GM21529 (cell line): ENCODE results near the gene XKR7.

Experiments used
- ATAC-seq: cut with Tn5 transposase; IDR thresholded peaks from one replicate; pipeline ENCODE4 v1.9.1; 2021; ENCODE audit not compliant: unreplicated experiment

Gene XKR7

DNA sequence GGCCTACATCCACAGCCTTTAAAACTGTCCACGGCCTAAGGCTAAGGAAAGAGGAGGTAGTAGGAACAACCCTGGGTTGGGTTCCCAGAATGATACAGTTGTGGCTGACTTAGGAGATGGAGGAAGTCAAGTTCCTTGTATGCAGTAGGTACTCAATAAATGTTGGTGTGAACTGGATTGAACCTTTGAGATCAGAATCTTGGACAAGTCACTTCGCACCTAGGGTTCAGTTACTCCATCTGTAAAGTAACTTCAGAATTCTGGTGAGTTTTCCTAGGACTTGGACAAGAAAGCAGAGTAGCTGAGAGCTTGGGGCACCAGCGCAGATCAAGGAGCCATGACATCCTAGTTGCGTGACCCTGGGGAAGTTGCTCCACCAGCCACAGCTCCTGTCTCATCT lies 9.1 kb downstream of the XKR7 start:
- no peak for ATAC-seq

DNA sequence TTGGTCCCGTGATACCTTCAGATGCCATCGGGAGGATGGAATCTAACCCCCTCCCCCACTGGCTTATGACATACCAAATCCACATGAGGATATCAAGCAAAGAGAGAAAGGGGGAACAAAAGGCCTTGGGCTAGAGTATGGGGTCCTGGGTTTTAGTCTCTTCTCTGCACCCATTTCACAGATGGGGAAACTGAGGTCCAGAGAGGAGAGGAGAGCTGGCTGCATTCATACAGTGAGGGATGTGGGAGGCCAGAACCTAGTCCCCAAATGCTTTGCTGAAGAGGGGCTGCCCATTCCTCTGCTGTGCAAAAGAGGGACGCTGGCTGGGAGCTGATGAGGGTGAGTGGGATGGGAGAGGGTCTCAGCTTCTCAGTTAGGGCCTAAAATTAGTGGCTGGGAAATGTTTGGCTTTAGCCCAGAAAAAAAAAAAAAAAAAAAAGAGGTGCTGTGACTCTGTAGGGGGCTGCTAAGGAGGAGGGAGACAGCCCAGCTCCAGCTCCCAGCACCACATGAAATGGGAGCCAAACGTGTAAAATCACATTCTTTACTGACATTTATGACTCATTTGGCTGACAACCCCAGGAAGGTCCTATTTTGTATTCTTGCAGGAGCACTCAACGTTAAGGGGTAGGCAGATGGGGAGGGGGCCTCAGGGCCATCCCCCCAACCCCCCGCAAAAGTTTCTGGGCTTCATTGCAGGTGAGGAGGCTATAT lies 11.9 kb downstream of the XKR7 start:
- ATAC-seq = no peak

- ATAC-seq = no peak
Observed at GRCh38 chr20:31981784-31982183, 13.8 kb downstream of the XKR7 start.

DNA sequence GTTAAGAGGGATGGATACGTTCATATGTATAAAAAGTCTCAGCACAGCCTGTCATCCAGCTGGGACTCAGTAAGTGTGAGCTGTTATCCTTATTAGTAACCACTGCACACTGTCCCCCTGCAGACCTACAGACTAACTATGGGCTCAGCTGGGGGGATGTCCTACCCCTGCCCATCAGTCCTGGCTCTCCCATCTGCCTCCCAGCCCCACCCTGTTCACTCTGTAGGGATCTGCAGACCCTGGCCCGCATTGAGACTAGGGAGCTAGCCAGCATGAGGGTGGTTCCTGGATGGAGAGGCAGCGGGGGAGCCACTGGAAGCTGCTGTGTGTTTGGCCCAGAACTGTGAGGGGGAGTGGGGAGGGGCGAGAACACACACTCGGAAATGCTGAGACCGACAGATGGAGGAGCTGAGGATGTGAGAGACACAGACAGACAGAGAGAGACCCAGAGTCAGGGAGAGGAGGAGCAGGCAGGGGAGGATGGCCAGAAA lies 17.1 kb downstream of the XKR7 start:
- ATAC-seq = no peak

DNA sequence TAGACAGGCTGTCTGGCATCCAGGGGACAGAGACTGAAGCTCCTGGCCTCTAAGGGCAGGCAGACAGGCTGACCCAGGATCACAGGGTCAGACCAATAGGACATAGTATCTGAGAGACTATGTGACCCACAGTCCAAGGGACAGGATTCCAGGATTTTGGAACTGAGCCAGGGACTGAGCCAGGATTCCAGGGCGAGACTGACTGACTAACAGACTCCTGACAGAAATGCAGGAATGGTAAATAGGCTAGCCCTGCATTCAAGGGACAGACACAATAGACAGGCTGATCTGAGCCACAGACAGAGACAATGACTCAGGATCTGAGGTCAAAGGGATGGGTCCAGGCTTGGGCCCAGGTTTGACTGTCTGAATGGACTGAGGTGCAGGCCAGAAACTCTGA lies 19.8 kb downstream of the XKR7 start:
- ATAC-seq = no peak

GRCh38 chr20:31988430-31989015 lies 20.6 kb downstream of the XKR7 start:
- ATAC-seq = no peak

- ATAC-seq = no peak
Observed at GRCh38 chr20:31989030-31989645, 21.2 kb downstream of the XKR7 start.

DNA sequence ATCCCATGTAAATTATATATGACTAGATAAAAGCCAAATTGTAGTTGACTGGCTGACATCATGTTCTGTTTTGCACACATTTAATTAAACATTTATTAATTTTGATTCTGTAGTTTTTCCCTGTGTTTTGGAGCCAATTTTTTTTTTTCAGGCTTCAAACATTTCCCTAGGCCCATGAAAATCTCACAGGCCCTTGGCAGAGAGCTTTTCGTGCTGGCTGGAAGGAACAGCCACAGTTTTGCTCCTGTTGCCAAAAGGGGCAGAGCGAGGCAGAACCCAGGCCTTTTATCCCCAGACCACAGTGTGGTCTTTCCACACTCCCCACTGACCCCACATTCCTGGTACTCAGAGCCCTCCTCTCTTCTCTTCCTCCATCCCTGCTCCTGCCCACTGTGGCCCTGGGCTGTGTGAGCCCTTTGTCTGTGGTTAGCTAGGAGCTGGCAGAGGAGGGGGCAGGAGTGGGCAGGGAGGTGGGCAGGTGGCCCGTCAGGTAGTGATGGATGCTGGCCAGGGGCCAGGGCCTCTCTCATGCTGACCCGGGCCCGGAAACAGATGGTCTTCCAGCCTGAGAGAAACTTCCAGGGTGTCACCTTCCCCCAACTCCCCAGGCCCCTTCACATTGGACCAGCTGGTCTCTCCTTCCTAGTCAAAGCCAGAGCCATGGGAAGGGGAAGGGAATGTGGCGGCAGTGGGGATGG lies 22.8 kb downstream of the XKR7 start:
- ATAC-seq = no peak

GRCh38 chr20:31991339-31991705 lies 23.4 kb downstream of the XKR7 start:
- no peak for ATAC-seq

DNA sequence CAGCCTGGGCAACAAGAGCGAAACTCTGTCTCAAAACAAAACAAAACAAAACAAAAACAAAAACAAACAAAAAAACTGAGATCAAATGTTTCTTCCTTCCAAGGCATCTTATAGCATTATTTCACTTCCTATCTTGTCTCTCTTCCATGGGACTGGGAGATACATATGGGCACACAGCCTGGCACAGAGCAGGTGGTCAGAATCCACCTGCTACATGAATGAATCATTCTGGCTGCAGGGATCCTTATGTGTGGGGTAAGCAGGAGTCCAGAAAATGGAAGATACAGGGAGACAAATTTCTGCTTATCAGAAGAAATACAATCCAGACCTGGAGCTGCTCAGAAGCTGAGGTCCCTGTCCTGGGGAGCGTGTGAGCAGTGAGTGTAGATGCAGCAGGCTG lies 24.1 kb downstream of the XKR7 start:
- ATAC-seq = no peak

GRCh38 chr20:31996996-31997395 lies 29.0 kb downstream of the XKR7 start:
- no peak for ATAC-seq

DNA sequence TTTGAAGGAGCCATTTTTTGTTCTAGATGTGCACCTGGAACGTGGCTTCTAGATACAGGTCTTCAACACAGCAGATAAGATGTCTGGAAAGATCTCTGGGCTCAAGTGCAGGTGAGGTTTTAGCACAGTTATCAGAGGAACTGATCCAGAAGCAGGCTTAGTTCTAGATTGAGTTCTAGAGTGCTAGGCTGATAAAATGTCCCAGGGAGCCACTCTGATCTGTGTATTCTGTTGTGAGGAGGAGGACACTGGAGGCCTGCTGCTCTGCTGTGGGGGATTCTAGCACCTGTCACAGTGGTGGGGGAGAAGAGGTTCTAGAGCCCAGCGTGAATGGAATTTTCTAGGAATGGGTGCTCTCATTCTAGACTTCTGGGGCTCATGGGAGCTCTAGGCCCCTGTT lies 30.3 kb downstream of the XKR7 start:
- ATAC-seq = no peak

DNA sequence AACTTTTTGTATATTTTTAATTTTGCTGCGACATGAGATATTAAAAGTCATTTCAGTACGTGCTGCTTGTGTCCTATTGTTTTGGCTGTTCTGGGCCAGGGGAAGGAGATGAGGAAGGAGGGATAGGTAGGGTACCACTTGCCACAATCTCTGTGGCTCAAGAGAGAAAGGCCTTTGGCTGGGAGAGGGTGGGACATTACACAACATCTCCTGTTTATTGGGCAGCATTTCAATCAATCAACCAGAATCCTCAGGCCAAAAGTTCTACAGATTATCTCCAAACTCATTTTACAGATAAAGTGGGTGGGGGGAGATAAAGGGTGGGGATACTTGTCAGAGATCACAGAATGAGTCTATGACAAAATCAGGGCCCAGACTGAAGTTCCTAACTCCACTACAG lies 35.4 kb downstream of the XKR7 start:
- no peak for ATAC-seq

GRCh38 chr20:32004963-32005362 lies 37.0 kb downstream of the XKR7 start:
- no peak for ATAC-seq

GRCh38 chr20:32006053-32006452 lies 38.1 kb downstream of the XKR7 start:
- ATAC-seq = no peak

DNA sequence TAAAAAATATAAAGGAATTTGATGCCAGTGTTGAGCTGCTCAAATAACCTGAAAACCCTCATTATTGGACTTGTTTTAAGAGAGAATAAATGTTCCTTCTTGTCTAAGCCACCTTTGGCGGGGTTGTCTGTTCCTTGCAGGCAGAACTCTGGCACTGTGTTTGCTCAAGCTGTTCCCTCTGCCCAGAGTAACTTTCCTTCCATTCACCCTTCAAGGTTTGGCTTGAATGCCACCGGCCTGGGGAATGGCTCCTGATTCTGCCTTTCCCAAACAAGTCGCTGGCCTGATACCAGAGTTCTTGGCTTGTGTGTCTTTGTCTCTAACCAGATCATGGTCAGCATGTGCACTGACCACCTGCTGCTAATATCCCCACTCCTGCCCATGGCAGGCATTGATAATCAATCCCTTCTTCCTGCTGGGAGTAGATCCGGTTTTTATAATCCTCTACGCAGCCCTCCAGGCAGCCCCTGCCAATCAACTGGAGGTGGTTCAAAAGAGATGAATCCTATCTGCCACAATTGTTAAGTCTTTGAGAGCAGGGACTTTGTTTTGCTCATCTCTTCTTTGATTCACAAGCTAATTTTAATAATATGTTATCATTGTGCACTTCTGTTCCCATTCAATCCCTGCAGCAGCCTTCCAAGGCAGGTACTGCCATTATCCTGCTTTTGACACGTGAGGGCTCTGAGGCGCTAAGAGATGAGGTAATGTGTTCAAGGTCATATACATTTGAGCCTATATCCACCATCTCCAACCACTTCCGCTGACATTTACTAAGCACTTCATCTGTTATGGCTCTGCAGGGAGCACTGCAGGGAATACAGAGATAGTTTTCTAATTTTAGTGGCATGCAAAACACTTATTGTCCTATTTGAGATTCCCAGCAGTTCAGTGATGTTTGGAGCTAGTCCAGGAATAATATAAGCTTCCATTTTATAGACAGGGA lies 39.2 kb downstream of the XKR7 start:
- ATAC-seq = no peak

- no peak for ATAC-seq
Observed at GRCh38 chr20:32007787-32008616, 40.1 kb downstream of the XKR7 start.

GRCh38 chr20:32009564-32009963 lies 41.6 kb downstream of the XKR7 start:
- ATAC-seq = no peak

- ATAC-seq = no peak
Observed at GRCh38 chr20:32010101-32010500, 42.1 kb downstream of the XKR7 start, which contains the start of gene CCM2L. Gene CCM2L (plus strand): TSS chr20:32010438. CDS start chr20:32010455, 17 bp downstream.

DNA sequence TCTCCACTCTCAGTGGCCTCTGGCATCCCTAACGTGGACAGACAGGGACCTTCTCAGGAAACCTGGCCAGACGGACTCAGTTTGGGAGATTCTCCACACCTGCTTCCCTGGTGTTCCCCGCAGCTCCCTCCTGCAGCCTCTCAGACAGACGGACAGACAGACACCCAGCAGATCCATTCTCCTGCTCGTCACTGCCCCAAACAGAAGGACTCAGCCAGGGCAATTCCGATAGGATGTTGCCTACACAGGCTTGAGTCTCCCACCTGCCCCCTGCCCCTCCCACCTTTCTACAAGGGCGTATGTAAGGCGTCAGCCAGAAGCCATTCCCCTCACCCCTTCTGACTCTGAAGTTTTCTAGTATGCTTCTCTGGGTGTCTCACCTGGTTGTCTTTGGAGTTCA lies 42.7 kb downstream of the XKR7 start:
- ATAC-seq = no peak
